Osteoblast (primary cell): ENCODE measurements around the gene SPPL2C. TPM values are rescaled to one million over a fixed set of nuclear protein-coding genes. Genes with fewer than 3 reads are reported as not detected.

ENCODE experiments used
- DNase-seq: peaks from one replicate; pipeline ENCODE4 v3.0.0; 2011; ENCODE audit warnings: low spot score, mixed read lengths; ENCODE audit not compliant: insufficient read length; ENCODE audit errors: missing footprints
- H2AFZ ChIP-seq: 2 replicates; pipeline ENCODE4 v1.6.0; 2011; ENCODE audit warnings: mild to moderate bottlenecking, low read length
- H3K27ac ChIP-seq: 2 replicates; pipeline ENCODE4 v1.5.1; 2011; ENCODE audit warnings: mild to moderate bottlenecking, low read depth, low read length, moderate library complexity
- H3K27me3 ChIP-seq: 2 replicates; pipeline ENCODE4 v1.6.0; 2012; ENCODE audit warnings: mild to moderate bottlenecking, control low read depth, inconsistent platforms, low read length, moderate library complexity; ENCODE audit not compliant: insufficient read depth
- H3K36me3 ChIP-seq: 2 replicates; pipeline ENCODE4 v1.5.1; 2011; ENCODE audit warnings: mild to moderate bottlenecking, low read length, control low read depth, moderate library complexity; ENCODE audit not compliant: insufficient read depth
- H3K4me1 ChIP-seq: 2 replicates; pipeline ENCODE4 v1.5.1; 2011; ENCODE audit warnings: mild to moderate bottlenecking, low read length, control low read depth, moderate library complexity; ENCODE audit not compliant: insufficient read depth
- H3K4me2 ChIP-seq: 2 replicates; pipeline ENCODE4 v1.6.0; 2011; ENCODE audit warnings: mild to moderate bottlenecking, low read length; ENCODE audit not compliant: insufficient read depth
- H3K4me3 ChIP-seq: fragments of 200-600 bp; sonication (generic); 3 replicates; pipeline ENCODE4 v1.5.1; 2012; ENCODE audit warnings: mild to moderate bottlenecking, low read length, inconsistent platforms; ENCODE audit not compliant: insufficient read depth
- H3K79me2 ChIP-seq: 2 replicates; pipeline ENCODE4 v1.6.0; 2012; ENCODE audit warnings: mild to moderate bottlenecking, low read length, control low read depth, inconsistent platforms; ENCODE audit not compliant: insufficient read depth
- H3K9me3 ChIP-seq: 2 replicates; pipeline ENCODE4 v1.5.1; 2011; ENCODE audit warnings: low read depth, low read length, control low read depth
- H4K20me1 ChIP-seq: 2 replicates; pipeline ENCODE4 v1.6.0; 2012; ENCODE audit warnings: mild to moderate bottlenecking, low read length, control low read depth; ENCODE audit not compliant: insufficient read depth
- CTCF ChIP-seq: IDR thresholded peaks from 2 replicates; pipeline ENCODE4 v1.5.1; 2011; ENCODE audit warnings: mild to moderate bottlenecking, low read depth, low read length, moderate library complexity; ENCODE audit errors: extremely low read depth
- total RNA-seq: library from RNA; depleted of rRNA; stranded (reverse); fragments of >200 nt; gene quantifications from 2 replicates; pipeline ENCODE4 v1.2.3, GENCODE V29; 2012

SPPL2C gene
- total RNA-seq, 1 donor = not detected

- Histone ChIP-seq H3K79me2 (no peaks in the 10 kb centered on the region), H3K9me3 (no peaks in the 10 kb centered on the region), H3K4me3 (no peak overlapping the region), H3K27ac (no peak overlapping the region), H4K20me1 (no peaks in the 10 kb centered on the region), H3K27me3 (peaks cover 9% of the 10 kb centered on the region), H3K4me2 (no peak overlapping the region), H2AFZ (no peak overlapping the region), H3K4me1 (no peaks in the 10 kb centered on the region), H3K36me3 (no peaks in the 10 kb centered on the region)
- no peak for DNase-seq
- TF ChIP-seq CTCF = no peak
Measured at GRCh38 chr17:45876539-45876938, 31.9 kb downstream of the SPPL2C start.

GRCh38 chr17:45877467-45877866 is 32.8 kb downstream of the SPPL2C start:
- Histone ChIP-seq H4K20me1 (no peaks in the 10 kb centered on the region), H3K79me2 (no peaks in the 10 kb centered on the region), H3K27me3 (peaks cover 9% of the 10 kb centered on the region), H3K9me3 (no peaks in the 10 kb centered on the region), H3K36me3 (no peaks in the 10 kb centered on the region), H3K4me3 (no peak overlapping the region), H2AFZ (no peak overlapping the region), H3K27ac (no peak overlapping the region), H3K4me2 (no peak overlapping the region), H3K4me1 (no peaks in the 10 kb centered on the region)
- no peak for DNase-seq
- no peak for TF ChIP-seq CTCF

GRCh38 chr17:45883063-45883462 is 38.4 kb downstream of the SPPL2C start:
- Histone ChIP-seq H3K27me3 (no peaks in the 10 kb centered on the region), H3K27ac (no peak overlapping the region), H3K4me1 (no peaks in the 10 kb centered on the region), H3K4me3 (no peak overlapping the region), H4K20me1 (no peaks in the 10 kb centered on the region), H3K9me3 (no peaks in the 10 kb centered on the region), H3K36me3 (no peaks in the 10 kb centered on the region), H3K79me2 (no peaks in the 10 kb centered on the region), H3K4me2 (no peak overlapping the region), H2AFZ (no peak overlapping the region)
- no peak for TF ChIP-seq CTCF
- DNase-seq = no peak

- H3K27me3 ChIP-seq = peaks cover 8% of the 10 kb centered on the region
- H3K4me3 ChIP-seq = no peak overlapping the region
Measured at GRCh38 chr17:45886852-45887251, 42.2 kb downstream of the SPPL2C start.

More at GRCh38 chr17:45886852-45887251, 42.2 kb downstream of the SPPL2C start:
- no peaks in the 10 kb centered on the region for H3K4me1 ChIP-seq
- no peaks in the 10 kb centered on the region for H3K9me3 ChIP-seq
- H3K27ac ChIP-seq = no peak overlapping the region
- H2AFZ ChIP-seq = no peak overlapping the region
- TF ChIP-seq CTCF = no peak
- H3K4me2 ChIP-seq = no peak overlapping the region
- DNase-seq = no peak
- H4K20me1 ChIP-seq = no peaks in the 10 kb centered on the region
- no peaks in the 10 kb centered on the region for H3K79me2 ChIP-seq
- no peaks in the 10 kb centered on the region for H3K36me3 ChIP-seq
